ENCODE measurements around the gene LGMN.

DNA sequence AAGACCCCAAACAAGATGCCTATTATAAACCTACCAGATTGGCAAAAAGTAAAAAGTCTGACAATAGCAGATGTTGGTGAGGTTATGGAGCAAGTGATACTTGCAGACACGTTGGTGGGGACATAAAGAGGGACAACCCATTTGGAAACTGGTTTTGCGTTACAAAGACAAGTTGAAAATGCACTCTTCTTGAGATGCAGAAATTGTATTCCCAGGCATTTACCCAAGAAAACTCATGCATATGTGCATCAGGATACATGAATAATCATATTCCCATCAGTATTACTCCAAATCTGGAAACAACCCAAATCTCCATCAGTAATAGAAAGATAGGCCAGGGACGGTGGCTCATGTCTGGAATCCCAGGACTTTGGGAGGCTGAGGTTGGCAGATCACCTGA, 32.9 kb upstream of the LGMN start:
- TF ChIP-seq CEBPB (IDR thresholded peaks at IDR 0.05; ENCODE audit: low read depth, low read length) (no peak), TAF1 (IDR thresholded peaks at IDR 0.05; ENCODE audit: low read depth, low read length) (no peak)

Data from H1 (cell line).